HCT116 (cell line): ENCODE measurements around the gene OR5J2. TPM values are rescaled to one million over a fixed set of nuclear protein-coding genes. Genes with fewer than 3 reads are reported as not detected.

Experiments
- ATAC-seq: fragments of 200-7000 bp; cut with Tn5 transposase; 2 replicates; pipeline ENCODE4 v1.9.1; 2020; ENCODE audit warnings: mild to moderate bottlenecking, moderate library complexity
- BruUV-seq: library from RNA; stranded (reverse); fragments of 400-500 nt; replicated peaks from 2 replicates; lab custom pipeline; 2021; lab: Mats Ljungman, UMichigan
- CTCF ChIA-PET: fragments of 300-600 bp; sonication (Branson Sonifier 250); formaldehyde crosslinking; loops from one replicate; lab custom pipeline; 2021; ENCODE audit warnings: antibody characterized with exemption; lab: Charles Lee
- POLR2A ChIA-PET: fragments of 300-600, 350-600 bp; sonication (Branson Sonifier 250); formaldehyde crosslinking; loops from one replicate; lab custom pipeline; 2021; ENCODE audit warnings: antibody characterized with exemption; lab: Charles Lee
- RAD21 ChIA-PET, 2 experiments: fragments of 300-600 bp; sonication (Branson Sonifier 250); formaldehyde crosslinking; loops; one replicate each; lab custom pipeline; 2023; ENCODE audit warnings: low total read pairs in 2 of 2; ENCODE audit not compliant: uncharacterized antibody in 2 of 2, unreplicated experiment in 2 of 2, low non-redundant PET in 1 of 2; lab: Charles Lee
- DNase-seq: peaks from one replicate; pipeline ENCODE4 v3.0.0-alpha.2; 2010; ENCODE audit warnings: low read depth, low spot score
- H2AFZ ChIP-seq: fragments of 200-600 bp; shearing (Covaris generic), sonication (generic); 2 replicates; pipeline ENCODE4 v1.6.1; 2017; ENCODE audit warnings: low read depth, mixed run types, mixed read lengths, antibody characterized with exemption, low read length; ENCODE audit not compliant: poor library complexity, severe bottlenecking
- H3K27ac ChIP-seq: 2 replicates; pipeline ENCODE4 v1.5.1; 2012; ENCODE audit warnings: low read depth, low read length
- H3K27me3 ChIP-seq: fragments of 200-600 bp; sonication (generic); 2 replicates; pipeline ENCODE4 v1.6.1; 2016; ENCODE audit warnings: mixed run types, low read length, mixed read lengths; ENCODE audit not compliant: insufficient read depth
- H3K36me3 ChIP-seq, 2 experiments: fragments of 200-500 bp in 1 of 2; fragments of 200-600 bp in 1 of 2; sonication (Bioruptor generic) in 1 of 2; sonication (generic) in 1 of 2; 2 replicates each; pipeline versions ENCODE4 v1.5.1 to v1.6.1; 2014 to 2016; ENCODE audit warnings: low read length in 2 of 2, inconsistent platforms in 1 of 2, mixed read lengths in 1 of 2, mixed run types in 1 of 2; ENCODE audit not compliant: insufficient read depth in 2 of 2, control insufficient read depth in 1 of 2
- H3K4me1 ChIP-seq, 2 experiments: fragments of 200-600 bp in 1 of 2; sonication (generic) in 1 of 2; 2 replicates each; pipeline versions ENCODE4 v1.5.1 to v1.6.1; 2012 to 2017; ENCODE audit warnings: low read length in 2 of 2, inconsistent platforms in 1 of 2, mild to moderate bottlenecking in 1 of 2, mixed read lengths in 1 of 2, mixed run types in 1 of 2, moderate library complexity in 1 of 2; ENCODE audit not compliant: insufficient read depth in 2 of 2, control insufficient read depth in 1 of 2
- H3K4me2 ChIP-seq: fragments of 200-600 bp; sonication (generic); 2 replicates; pipeline ENCODE4 v1.6.1; 2017; ENCODE audit warnings: mixed run types, low read length, mixed read lengths
- H3K4me3 ChIP-seq, 2 experiments: fragments of 200-600 bp in 1 of 2; sonication (generic) in 1 of 2; replicated peaks in 1 of 2; 2 replicates each; pipeline ENCODE4 v1.5.1; 2011 to 2016; ENCODE audit warnings: low read length in 2 of 2, control low read depth in 1 of 2, low read depth in 1 of 2, mild to moderate bottlenecking in 1 of 2, mixed read lengths in 1 of 2, mixed run types in 1 of 2
- H3K79me2 ChIP-seq: fragments of 200-600 bp; sonication (generic); 2 replicates; pipeline ENCODE4 v1.6.1; 2017; ENCODE audit warnings: mild to moderate bottlenecking, mixed run types, low read length, moderate library complexity, mixed read lengths; ENCODE audit not compliant: insufficient read depth
- H3K9ac ChIP-seq: fragments of 200-600 bp; sonication (generic); 2 replicates; pipeline ENCODE4 v1.6.1; 2016; ENCODE audit warnings: low read length, mixed read lengths
- H3K9me2 ChIP-seq: fragments of 200-600 bp; sonication (generic), shearing (Covaris generic); 2 replicates; pipeline ENCODE4 v1.6.1; 2017; ENCODE audit warnings: mixed run types, mild to moderate bottlenecking, moderate library complexity; ENCODE audit not compliant: insufficient read depth
- H3K9me3 ChIP-seq, 2 experiments: fragments of 200-500 bp in 1 of 2; fragments of 200-600 bp in 1 of 2; sonication (Bioruptor generic) in 1 of 2; sonication (generic) in 1 of 2; 2 replicates each; pipeline ENCODE4 v1.6.1; 2014 to 2017; ENCODE audit warnings: low read length in 2 of 2, mixed read lengths in 2 of 2, inconsistent platforms in 1 of 2, low read depth in 1 of 2, mild to moderate bottlenecking in 1 of 2, mixed run types in 1 of 2, moderate library complexity in 1 of 2; ENCODE audit not compliant: control insufficient read depth in 1 of 2, insufficient read depth in 1 of 2
- H4K20me1 ChIP-seq: fragments of 200-600 bp; sonication (generic), shearing (Covaris generic); 2 replicates; pipeline ENCODE4 v1.6.1; 2017; ENCODE audit warnings: mixed run types, mild to moderate bottlenecking, moderate library complexity; ENCODE audit not compliant: insufficient read depth
- ELF1 ChIP-seq: IDR thresholded peaks from 2 replicates; pipeline ENCODE4 v1.6.1; 2012; ENCODE audit warnings: low read depth, borderline replicate concordance
- EZH2phosphoT487 ChIP-seq: fragments of 200-600 bp; IDR thresholded peaks from 2 replicates; pipeline ENCODE4 v1.6.1; 2018; ENCODE audit warnings: antibody characterized with exemption, borderline replicate concordance
- FOSL1 ChIP-seq: IDR thresholded peaks from 2 replicates; pipeline ENCODE4 v1.6.1; 2012; ENCODE audit warnings: low read depth
- JUND ChIP-seq: IDR thresholded peaks from 2 replicates; pipeline ENCODE4 v1.6.1; 2012
- POLR2AphosphoS5 ChIP-seq: IDR thresholded peaks from 2 replicates; pipeline ENCODE4 v1.6.1; 2011; ENCODE audit warnings: mild to moderate bottlenecking, low read depth, low read length, moderate library complexity
- RAD21 ChIP-seq: IDR thresholded peaks from 2 replicates; pipeline ENCODE4 v1.6.1; 2012; ENCODE audit warnings: low read depth, mild to moderate bottlenecking
- SIN3A ChIP-seq: IDR thresholded peaks from 2 replicates; pipeline ENCODE4 v1.6.1; 2012; ENCODE audit warnings: low read depth
- SP1 ChIP-seq: IDR thresholded peaks from 2 replicates; pipeline ENCODE4 v1.6.1; 2012; ENCODE audit warnings: low read depth
- TCF7L2 ChIP-seq: IDR thresholded peaks from 2 replicates; pipeline ENCODE4 v1.7.0; 2011; ENCODE audit warnings: borderline replicate concordance, inconsistent platforms; ENCODE audit not compliant: insufficient read depth, insufficient read length; ENCODE audit errors: extremely low read depth
- ZNF274 ChIP-seq: fragments of 200-500 bp; sonication (Bioruptor generic); IDR thresholded peaks from 2 replicates; pipeline ENCODE4 v1.6.1; 2014; ENCODE audit warnings: mild to moderate bottlenecking, low read depth, low read length, inconsistent platforms
- intact Hi-C: fragments of 100-400 bp; cut with micrococcal nuclease; formaldehyde crosslinking; loops from 2 replicates; pipeline ENCODE4 v1.10.0; 2022
- total RNA-seq: library from RNA; stranded (reverse); gene quantifications from one replicate; pipeline ENCODE4 v1.2.1, GENCODE V29; 2021; ENCODE audit not compliant: unreplicated experiment
- TF ChIP-seq, protein P1 (sequence below): IDR thresholded peaks from 2 replicates; pipeline ENCODE4 v1.6.1; 2012
- TF ChIP-seq, protein P2 (sequence below): IDR thresholded peaks from 2 replicates; pipeline ENCODE4 v1.6.1; 2012
- TF ChIP-seq, protein P3 (sequence below): IDR thresholded peaks from 2 replicates; pipeline ENCODE4 v1.6.1; 2012; ENCODE audit warnings: low read depth
- TF ChIP-seq, protein P4 (sequence below), 3 experiments: fragments of 200-600 bp in 1 of 3; sonication (generic) in 1 of 3; IDR thresholded peaks in 2 of 3; conservative IDR thresholded peaks in 1 of 3; 2 replicates each; pipeline ENCODE4 v1.5.1; 2012 to 2017; ENCODE audit warnings: low read depth in 2 of 3, low read length in 2 of 3, antibody characterized with exemption in 1 of 3, borderline replicate concordance in 1 of 3, control low read depth in 1 of 3, mild to moderate bottlenecking in 1 of 3, mixed read lengths in 1 of 3, mixed run types in 1 of 3, moderate library complexity in 1 of 3; ENCODE audit not compliant: insufficient read depth in 1 of 3
- TF ChIP-seq, protein P5 (sequence below): IDR thresholded peaks from 2 replicates; pipeline ENCODE4 v1.6.1; 2011; ENCODE audit warnings: mild to moderate bottlenecking, low read length, moderate library complexity; ENCODE audit not compliant: insufficient replicate concordance; ENCODE audit errors: extremely low read depth

OR5J2 gene
- total RNA-seq, 1 experiment from 2014 or later = not detected

DNA sequence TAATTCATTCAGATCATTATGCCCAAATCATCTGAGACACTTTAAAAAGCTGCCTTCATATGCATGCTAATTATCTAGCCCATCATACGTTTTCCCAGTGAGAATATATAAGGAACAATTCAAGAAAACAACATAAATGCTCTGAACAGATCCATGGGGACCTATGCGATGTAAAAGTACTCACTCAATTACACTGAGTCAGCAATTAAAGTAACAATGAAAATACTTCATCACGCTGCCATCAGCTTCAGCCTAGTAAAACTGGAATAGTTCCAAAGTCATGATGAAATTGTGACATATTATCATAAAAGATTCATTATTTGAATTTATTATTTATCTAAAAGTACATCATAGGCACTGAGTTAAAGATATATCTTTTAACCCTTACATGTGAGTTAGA is 12.6 kb upstream of the OR5J2 start:
- no TSS peak for BruUV-seq
- RAD21 ChIA-PET = no interaction called here
- TF ChIP-seq ELF1 = no peak
- TF ChIP-seq, protein P1, sequence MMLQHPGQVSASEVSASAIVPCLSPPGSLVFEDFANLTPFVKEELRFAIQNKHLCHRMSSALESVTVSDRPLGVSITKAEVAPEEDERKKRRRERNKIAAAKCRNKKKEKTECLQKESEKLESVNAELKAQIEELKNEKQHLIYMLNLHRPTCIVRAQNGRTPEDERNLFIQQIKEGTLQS = no peak
- TF ChIP-seq, protein P2, sequence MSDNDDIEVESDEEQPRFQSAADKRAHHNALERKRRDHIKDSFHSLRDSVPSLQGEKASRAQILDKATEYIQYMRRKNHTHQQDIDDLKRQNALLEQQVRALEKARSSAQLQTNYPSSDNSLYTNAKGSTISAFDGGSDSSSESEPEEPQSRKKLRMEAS = no peak
- no peak for TF ChIP-seq SP1
- no peak for TF ChIP-seq SIN3A
- TF ChIP-seq, protein P3, sequence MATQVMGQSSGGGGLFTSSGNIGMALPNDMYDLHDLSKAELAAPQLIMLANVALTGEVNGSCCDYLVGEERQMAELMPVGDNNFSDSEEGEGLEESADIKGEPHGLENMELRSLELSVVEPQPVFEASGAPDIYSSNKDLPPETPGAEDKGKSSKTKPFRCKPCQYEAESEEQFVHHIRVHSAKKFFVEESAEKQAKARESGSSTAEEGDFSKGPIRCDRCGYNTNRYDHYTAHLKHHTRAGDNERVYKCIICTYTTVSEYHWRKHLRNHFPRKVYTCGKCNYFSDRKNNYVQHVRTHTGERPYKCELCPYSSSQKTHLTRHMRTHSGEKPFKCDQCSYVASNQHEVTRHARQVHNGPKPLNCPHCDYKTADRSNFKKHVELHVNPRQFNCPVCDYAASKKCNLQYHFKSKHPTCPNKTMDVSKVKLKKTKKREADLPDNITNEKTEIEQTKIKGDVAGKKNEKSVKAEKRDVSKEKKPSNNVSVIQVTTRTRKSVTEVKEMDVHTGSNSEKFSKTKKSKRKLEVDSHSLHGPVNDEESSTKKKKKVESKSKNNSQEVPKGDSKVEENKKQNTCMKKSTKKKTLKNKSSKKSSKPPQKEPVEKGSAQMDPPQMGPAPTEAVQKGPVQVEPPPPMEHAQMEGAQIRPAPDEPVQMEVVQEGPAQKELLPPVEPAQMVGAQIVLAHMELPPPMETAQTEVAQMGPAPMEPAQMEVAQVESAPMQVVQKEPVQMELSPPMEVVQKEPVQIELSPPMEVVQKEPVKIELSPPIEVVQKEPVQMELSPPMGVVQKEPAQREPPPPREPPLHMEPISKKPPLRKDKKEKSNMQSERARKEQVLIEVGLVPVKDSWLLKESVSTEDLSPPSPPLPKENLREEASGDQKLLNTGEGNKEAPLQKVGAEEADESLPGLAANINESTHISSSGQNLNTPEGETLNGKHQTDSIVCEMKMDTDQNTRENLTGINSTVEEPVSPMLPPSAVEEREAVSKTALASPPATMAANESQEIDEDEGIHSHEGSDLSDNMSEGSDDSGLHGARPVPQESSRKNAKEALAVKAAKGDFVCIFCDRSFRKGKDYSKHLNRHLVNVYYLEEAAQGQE = no peak
- TF ChIP-seq POLR2AphosphoS5 = no peak
- TF ChIP-seq EZH2phosphoT487 = no peak
- TF ChIP-seq FOSL1 = no peak
- TF ChIP-seq, protein P4, sequence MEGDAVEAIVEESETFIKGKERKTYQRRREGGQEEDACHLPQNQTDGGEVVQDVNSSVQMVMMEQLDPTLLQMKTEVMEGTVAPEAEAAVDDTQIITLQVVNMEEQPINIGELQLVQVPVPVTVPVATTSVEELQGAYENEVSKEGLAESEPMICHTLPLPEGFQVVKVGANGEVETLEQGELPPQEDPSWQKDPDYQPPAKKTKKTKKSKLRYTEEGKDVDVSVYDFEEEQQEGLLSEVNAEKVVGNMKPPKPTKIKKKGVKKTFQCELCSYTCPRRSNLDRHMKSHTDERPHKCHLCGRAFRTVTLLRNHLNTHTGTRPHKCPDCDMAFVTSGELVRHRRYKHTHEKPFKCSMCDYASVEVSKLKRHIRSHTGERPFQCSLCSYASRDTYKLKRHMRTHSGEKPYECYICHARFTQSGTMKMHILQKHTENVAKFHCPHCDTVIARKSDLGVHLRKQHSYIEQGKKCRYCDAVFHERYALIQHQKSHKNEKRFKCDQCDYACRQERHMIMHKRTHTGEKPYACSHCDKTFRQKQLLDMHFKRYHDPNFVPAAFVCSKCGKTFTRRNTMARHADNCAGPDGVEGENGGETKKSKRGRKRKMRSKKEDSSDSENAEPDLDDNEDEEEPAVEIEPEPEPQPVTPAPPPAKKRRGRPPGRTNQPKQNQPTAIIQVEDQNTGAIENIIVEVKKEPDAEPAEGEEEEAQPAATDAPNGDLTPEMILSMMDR (IDR thresholded peaks at IDR 0.05 in 2 of 3, conservative IDR thresholded peaks at IDR 0.05 in 1 of 3; ENCODE audit: borderline replicate concordance in 1 of 3, insufficient read depth in 1 of 3, low read depth in 2 of 3, low read length in 2 of 3) = no peak
- TF ChIP-seq ZNF274 = no peak
- TF ChIP-seq RAD21 = no peak
- TF ChIP-seq TCF7L2 = no peak
- TF ChIP-seq, protein P5, sequence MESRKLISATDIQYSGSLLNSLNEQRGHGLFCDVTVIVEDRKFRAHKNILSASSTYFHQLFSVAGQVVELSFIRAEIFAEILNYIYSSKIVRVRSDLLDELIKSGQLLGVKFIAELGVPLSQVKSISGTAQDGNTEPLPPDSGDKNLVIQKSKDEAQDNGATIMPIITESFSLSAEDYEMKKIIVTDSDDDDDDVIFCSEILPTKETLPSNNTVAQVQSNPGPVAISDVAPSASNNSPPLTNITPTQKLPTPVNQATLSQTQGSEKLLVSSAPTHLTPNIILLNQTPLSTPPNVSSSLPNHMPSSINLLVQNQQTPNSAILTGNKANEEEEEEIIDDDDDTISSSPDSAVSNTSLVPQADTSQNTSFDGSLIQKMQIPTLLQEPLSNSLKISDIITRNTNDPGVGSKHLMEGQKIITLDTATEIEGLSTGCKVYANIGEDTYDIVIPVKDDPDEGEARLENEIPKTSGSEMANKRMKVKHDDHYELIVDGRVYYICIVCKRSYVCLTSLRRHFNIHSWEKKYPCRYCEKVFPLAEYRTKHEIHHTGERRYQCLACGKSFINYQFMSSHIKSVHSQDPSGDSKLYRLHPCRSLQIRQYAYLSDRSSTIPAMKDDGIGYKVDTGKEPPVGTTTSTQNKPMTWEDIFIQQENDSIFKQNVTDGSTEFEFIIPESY = no peak
- no peak for TF ChIP-seq JUND
- Histone ChIP-seq H2AFZ (no peak overlapping the region), H3K4me3 (no peak overlapping the region), H4K20me1 (no peaks in the 10 kb centered on the region), H3K27me3 (no peaks in the 10 kb centered on the region), H3K4me2 (no peak overlapping the region), H3K79me2 (no peaks in the 10 kb centered on the region), H3K4me1 (no peaks in the 10 kb centered on the region), H3K9me2 (no peaks in the 10 kb centered on the region), H3K27ac (no peak overlapping the region), H3K36me3 (no peaks in the 10 kb centered on the region), H3K9ac (no peak overlapping the region), H3K9me3 (peaks cover 17 to 19% of the 10 kb centered on the region in 2 experiments; a peak in 2 of 4 replicates)
- CTCF ChIA-PET = no interaction called here
- POLR2A ChIA-PET = no interaction called here
- no peak for DNase-seq
- intact Hi-C loops = no loop called here
- ATAC-seq = no peak
